ENCODE data around the gene HSCB. TPM values are rescaled to one million over a fixed set of nuclear protein-coding genes. Genes with fewer than 3 reads are reported as not detected.

The HSCB gene
- total RNA-seq, 1 experiment from 2014 or later, result 10.2 TPM

- ChIA-PET CTCF (interaction anchor here (0.6 kb wide), 1 partner anchor 443 kb away, joined by 5 read pairs; no protein-coding TSS in a partner anchor), POLR2A (no interaction called here)
- Histone ChIP-seq H3K36me3 (ENCODE audit: control insufficient read depth, insufficient read depth, low read length) (peaks cover 26% of the 10 kb centered on the region), H3K9me3 (ENCODE audit: control insufficient read depth, insufficient read depth, low read depth, low read length) (no peaks in the 10 kb centered on the region), H3K4me3 (ENCODE audit: low read depth in 2 of 2, low read length in 2 of 2) (no peak overlapping the region), H3K27ac (ENCODE audit: low read length) (no peak overlapping the region), H3K4me1 (ENCODE audit: control insufficient read depth, insufficient read depth, low read length) (no peaks in the 10 kb centered on the region), H3K27me3 (ENCODE audit: control insufficient read depth, insufficient read depth, low read length) (no peaks in the 10 kb centered on the region)
- DNase-seq (ENCODE audit: low read depth, low spot score) (no peak), ATAC-seq (0 out of 2 replicates have a peak, but pooled peaks have one; percentile 45)
- BruUV-seq (replicated peaks), result no TSS peak
- TF ChIP-seq REST (IDR thresholded peaks at IDR 0.05; ENCODE audit: insufficient read depth in 1 of 2, low read depth in 2 of 2, low read length in 1 of 2) (no peak), TCF7L2 (IDR thresholded peaks at IDR 0.05; ENCODE audit: low read depth, low read length) (no peak), POLR2AphosphoS5 (IDR thresholded peaks at IDR 0.05; ENCODE audit: low read depth, low read length) (no peak), SIN3A (IDR thresholded peaks at IDR 0.05; ENCODE audit: borderline replicate concordance, insufficient read depth, low read depth, low read length) (no peak)
- TF ChIP-seq, protein P1, sequence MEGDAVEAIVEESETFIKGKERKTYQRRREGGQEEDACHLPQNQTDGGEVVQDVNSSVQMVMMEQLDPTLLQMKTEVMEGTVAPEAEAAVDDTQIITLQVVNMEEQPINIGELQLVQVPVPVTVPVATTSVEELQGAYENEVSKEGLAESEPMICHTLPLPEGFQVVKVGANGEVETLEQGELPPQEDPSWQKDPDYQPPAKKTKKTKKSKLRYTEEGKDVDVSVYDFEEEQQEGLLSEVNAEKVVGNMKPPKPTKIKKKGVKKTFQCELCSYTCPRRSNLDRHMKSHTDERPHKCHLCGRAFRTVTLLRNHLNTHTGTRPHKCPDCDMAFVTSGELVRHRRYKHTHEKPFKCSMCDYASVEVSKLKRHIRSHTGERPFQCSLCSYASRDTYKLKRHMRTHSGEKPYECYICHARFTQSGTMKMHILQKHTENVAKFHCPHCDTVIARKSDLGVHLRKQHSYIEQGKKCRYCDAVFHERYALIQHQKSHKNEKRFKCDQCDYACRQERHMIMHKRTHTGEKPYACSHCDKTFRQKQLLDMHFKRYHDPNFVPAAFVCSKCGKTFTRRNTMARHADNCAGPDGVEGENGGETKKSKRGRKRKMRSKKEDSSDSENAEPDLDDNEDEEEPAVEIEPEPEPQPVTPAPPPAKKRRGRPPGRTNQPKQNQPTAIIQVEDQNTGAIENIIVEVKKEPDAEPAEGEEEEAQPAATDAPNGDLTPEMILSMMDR (IDR thresholded peaks at IDR 0.05), result no peak
- intact Hi-C loops (cut with micrococcal nuclease; ENCODE audit: unreplicated experiment), result no loop called here
- in situ Hi-C loops (cut with HindIII; ENCODE audit: low pct_unique_long_range_greater_than_20kb, low sequenced_read_pairs), result no loop called here
Measured at GRCh38 chr22:28791841-28792490, 50.1 kb downstream of the HSCB start.

DNA sequence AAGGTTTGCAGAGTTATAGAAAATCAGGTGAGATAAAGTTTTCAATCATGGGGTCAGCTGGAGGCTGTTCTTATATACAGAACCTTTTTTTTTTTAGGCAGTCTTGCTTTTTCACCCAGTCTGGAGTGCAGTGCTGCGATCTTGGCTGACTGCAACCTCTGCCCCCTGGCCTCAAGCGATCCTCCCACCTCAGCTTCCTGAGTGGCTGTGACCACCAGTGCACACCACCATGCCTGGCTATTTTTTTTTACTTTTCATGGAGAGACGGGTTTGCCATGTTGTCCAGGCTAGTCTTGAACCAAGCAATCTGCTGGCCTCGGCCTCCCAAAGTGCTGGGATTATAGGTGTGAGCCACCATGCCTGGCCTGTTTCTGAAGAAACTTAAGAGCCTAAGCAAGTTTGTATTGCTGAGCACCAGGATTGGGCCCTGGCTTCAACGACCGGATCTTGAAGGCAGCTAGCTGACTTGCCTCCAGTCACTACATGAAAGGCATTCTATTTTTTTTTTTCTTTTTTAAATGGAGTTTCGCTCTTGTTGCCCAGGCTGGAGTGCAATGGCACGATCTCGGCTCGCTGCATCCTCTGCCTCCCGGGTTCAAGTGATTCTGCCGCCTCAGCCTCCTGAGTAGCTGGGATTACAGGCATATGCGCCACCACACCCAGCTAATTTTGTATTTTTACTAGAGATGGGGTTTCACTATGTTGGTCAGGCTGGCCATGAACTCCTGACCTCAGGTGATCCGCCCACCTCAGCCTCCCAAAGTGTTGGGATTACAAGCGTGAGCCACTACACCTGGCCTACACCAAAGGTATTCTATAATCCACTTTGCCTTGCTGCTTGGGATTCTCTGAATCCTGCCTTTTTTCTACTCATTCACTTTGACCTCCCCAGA, 50.9 kb downstream of the HSCB start:
- BruUV-seq (replicated peaks), result no TSS peak
- no peaks in the 10 kb centered on the region for H3K4me1 ChIP-seq (ENCODE audit: control insufficient read depth, insufficient read depth, low read length)
- peaks cover 26% of the 10 kb centered on the region for H3K36me3 ChIP-seq (ENCODE audit: control insufficient read depth, insufficient read depth, low read length)
- intact Hi-C loops (cut with micrococcal nuclease; ENCODE audit: unreplicated experiment) (no loop called here), in situ Hi-C loops (cut with HindIII; ENCODE audit: low pct_unique_long_range_greater_than_20kb, low sequenced_read_pairs) (no loop called here)
- no peaks in the 10 kb centered on the region for H3K9me3 ChIP-seq (ENCODE audit: control insufficient read depth, insufficient read depth, low read depth, low read length)
- ATAC-seq (no peak), DNase-seq (ENCODE audit: low read depth, low spot score) (no peak)
- no peaks in the 10 kb centered on the region for H3K27me3 ChIP-seq (ENCODE audit: control insufficient read depth, insufficient read depth, low read length)
- ChIA-PET POLR2A (no interaction called here), CTCF (no interaction called here)
- no peak overlapping the region for H3K4me3 ChIP-seq (ENCODE audit: low read depth in 2 of 2, low read length in 2 of 2)
- TF ChIP-seq SIN3A (IDR thresholded peaks at IDR 0.05; ENCODE audit: borderline replicate concordance, insufficient read depth, low read depth, low read length) (no peak), TCF7L2 (IDR thresholded peaks at IDR 0.05; ENCODE audit: low read depth, low read length) (no peak), REST (IDR thresholded peaks at IDR 0.05; ENCODE audit: insufficient read depth in 1 of 2, low read depth in 2 of 2, low read length in 1 of 2) (no peak), POLR2AphosphoS5 (IDR thresholded peaks at IDR 0.05; ENCODE audit: low read depth, low read length) (0 out of 2 replicates have a peak, but pooled peaks have one; percentile 25)
- TF ChIP-seq, protein P1 (IDR thresholded peaks at IDR 0.05), result no peak
- no peak overlapping the region for H3K27ac ChIP-seq (ENCODE audit: low read length)

All from Panc1 (cell line).